ENCODE results near the gene PREPL. TPM values are rescaled to one million over a fixed set of nuclear protein-coding genes. Genes with fewer than 3 reads are reported as not detected.

Gene PREPL
- total RNA-seq, 2 donors from 2014 or later, result 29.6 to 35.6 TPM

DNA sequence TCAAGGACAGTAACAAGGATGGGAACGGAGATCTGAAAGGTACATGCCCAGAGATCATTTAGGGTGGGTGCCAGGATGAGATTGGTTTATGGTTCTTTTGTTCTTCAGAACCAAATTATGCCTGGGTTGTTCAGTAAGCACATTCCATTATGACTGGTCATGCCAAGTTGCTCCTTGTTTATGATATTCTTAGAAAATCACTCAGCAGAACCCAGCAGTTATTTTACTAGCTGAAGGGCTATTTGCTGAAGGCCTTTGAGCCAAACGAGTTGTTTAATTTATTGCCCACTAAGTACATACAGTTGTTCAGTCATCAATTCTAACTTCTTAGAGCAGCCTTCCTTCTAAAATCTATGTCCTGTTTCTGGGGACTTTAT, 85.4 kb downstream of the PREPL start:
- DNase-seq, result peak; percentile 56

DNA sequence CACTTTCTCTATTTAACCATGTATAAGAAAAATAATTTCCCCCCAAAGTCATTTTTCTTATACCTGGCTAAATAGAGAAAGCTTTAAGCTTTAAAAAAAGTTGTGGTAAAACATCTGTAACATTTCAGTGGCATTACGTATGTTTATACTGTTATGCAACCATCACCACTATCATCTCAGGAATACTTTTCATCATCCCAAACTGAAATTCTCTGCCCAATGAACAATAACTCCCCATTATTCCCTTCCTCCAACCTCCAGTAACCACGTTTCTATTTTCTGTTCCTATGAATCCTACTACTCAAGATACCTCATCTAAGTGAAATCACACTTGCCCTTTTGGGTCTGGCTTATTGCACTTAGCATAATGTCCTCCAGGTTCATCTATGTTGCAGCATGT, 87.7 kb downstream of the PREPL start:
- Histone ChIP-seq H3K4me1 (no peaks in the 10 kb centered on the region), H3K27me3 (no peaks in the 10 kb centered on the region), H3K4me3 (no peak overlapping the region), H3K36me3 (no peaks in the 10 kb centered on the region), H3K27ac (no peak overlapping the region), H3K9me3 (no peaks in the 10 kb centered on the region), H3K9ac (ENCODE audit: low read depth in 2 of 2, low read length in 2 of 2) (no peak overlapping the region)
- TF ChIP-seq, protein P1, sequence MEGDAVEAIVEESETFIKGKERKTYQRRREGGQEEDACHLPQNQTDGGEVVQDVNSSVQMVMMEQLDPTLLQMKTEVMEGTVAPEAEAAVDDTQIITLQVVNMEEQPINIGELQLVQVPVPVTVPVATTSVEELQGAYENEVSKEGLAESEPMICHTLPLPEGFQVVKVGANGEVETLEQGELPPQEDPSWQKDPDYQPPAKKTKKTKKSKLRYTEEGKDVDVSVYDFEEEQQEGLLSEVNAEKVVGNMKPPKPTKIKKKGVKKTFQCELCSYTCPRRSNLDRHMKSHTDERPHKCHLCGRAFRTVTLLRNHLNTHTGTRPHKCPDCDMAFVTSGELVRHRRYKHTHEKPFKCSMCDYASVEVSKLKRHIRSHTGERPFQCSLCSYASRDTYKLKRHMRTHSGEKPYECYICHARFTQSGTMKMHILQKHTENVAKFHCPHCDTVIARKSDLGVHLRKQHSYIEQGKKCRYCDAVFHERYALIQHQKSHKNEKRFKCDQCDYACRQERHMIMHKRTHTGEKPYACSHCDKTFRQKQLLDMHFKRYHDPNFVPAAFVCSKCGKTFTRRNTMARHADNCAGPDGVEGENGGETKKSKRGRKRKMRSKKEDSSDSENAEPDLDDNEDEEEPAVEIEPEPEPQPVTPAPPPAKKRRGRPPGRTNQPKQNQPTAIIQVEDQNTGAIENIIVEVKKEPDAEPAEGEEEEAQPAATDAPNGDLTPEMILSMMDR (IDR thresholded peaks at IDR 0.05), result no peak
- DNase-seq, result no peak
- intact Hi-C loops (cut with DNase I), result no loop called here

More for the DNA sequence above, 85.4 kb downstream of the PREPL start:
- Histone ChIP-seq H3K9me3 (no peaks in the 10 kb centered on the region), H3K9ac (ENCODE audit: low read depth in 2 of 2, low read length in 2 of 2) (peak overlapping the region in 1 of 2 donors; percentile 74), H3K27me3 (no peaks in the 10 kb centered on the region), H3K4me3 (no peak overlapping the region), H3K27ac (peak overlapping the region; percentile 69), H3K36me3 (no peaks in the 10 kb centered on the region), H3K4me1 (no peaks in the 10 kb centered on the region)
- intact Hi-C loops (cut with DNase I), result no loop called here
- TF ChIP-seq, protein P1 (IDR thresholded peaks at IDR 0.05), result no peak

DNA sequence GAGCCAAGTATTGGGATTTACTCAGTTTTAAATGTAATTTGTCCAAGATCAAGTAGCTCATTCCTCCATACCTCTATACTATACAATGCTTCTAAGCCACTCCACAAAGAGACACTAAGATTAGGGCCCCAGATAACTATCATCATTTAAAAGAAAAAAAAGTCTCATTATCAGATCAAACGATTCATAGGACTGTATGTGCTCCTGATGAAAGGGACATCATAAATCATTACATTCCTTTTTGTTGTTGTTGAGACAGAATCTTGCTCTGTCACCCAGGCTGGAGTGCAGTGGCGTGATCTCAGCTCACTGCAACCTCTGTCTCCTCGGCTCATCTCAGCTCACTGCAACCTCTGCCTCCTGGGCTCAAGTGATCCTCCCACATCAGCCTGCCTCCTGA, 88.2 kb downstream of the PREPL start:
- DNase-seq, result no peak
- H3K4me1 ChIP-seq, result no peaks in the 10 kb centered on the region
- TF ChIP-seq, protein P1 (IDR thresholded peaks at IDR 0.05), result no peak
- H3K36me3 ChIP-seq, result no peaks in the 10 kb centered on the region
- no peak overlapping the region for H3K9ac ChIP-seq (ENCODE audit: low read depth in 2 of 2, low read length in 2 of 2)
- H3K27ac ChIP-seq, result no peak overlapping the region
- intact Hi-C loops (cut with DNase I), result no loop called here
- H3K4me3 ChIP-seq, result no peak overlapping the region
- no peaks in the 10 kb centered on the region for H3K9me3 ChIP-seq
- H3K27me3 ChIP-seq, result no peaks in the 10 kb centered on the region

DNA sequence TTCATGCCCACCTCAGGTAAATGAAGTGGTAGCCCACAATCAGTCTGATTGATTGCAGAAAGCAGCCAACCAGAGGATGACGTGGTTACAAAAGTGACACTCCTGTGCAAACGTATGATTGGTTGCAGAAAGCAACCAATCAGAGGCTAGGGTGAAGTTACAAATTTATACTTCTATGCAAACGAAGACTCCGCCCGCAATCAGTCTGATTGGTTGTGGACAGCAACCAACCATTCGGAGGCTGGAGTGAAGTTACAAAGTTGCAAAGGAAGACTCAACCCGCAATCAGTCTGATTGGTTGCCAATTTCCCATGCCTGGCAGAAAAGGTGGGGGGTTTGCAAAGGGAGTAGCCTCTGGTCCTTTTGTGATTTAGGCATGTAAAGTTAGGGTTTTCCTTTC, 90.0 kb downstream of the PREPL start:
- Histone ChIP-seq H3K27ac (no peak overlapping the region), H3K36me3 (no peaks in the 10 kb centered on the region), H3K9ac (ENCODE audit: low read depth in 2 of 2, low read length in 2 of 2) (no peak overlapping the region), H3K27me3 (no peaks in the 10 kb centered on the region), H3K4me1 (no peaks in the 10 kb centered on the region), H3K9me3 (no peaks in the 10 kb centered on the region), H3K4me3 (no peak overlapping the region)
- TF ChIP-seq, protein P1 (IDR thresholded peaks at IDR 0.05), result no peak
- intact Hi-C loops (cut with DNase I), result no loop called here
- DNase-seq, result no peak

DNA sequence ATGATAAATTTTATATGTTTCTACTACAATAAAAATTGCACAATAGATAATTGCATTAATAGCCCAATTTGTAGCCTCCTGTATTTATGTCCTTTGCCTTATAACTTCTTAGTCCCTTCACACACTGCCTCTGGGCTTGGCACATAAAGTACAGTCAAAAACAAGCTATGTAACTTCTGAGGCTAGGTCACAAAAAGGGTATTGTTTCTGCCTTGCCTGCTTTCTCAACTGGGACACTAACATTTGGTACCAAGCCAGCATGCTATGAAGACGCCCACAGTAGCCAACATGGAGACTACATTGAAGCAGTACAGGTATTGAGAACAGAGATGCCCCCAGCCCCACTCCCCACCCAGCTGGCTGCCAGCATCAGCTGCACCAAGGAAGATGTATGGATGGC, 91.5 kb downstream of the PREPL start:
- Histone ChIP-seq H3K9ac (ENCODE audit: low read depth in 2 of 2, low read length in 2 of 2) (no peak overlapping the region), H3K4me3 (no peak overlapping the region), H3K27ac (no peak overlapping the region), H3K4me1 (no peaks in the 10 kb centered on the region), H3K27me3 (no peaks in the 10 kb centered on the region), H3K36me3 (no peaks in the 10 kb centered on the region), H3K9me3 (no peaks in the 10 kb centered on the region)
- no peak for DNase-seq
- TF ChIP-seq, protein P1 (IDR thresholded peaks at IDR 0.05), result no peak
- intact Hi-C loops (cut with DNase I), result no loop called here

Measured in colonic mucosa (tissue), 4 donors.